BJ (cell line): Measurements from ENCODE around the gene MARK3. TPM values are rescaled to one million over a fixed set of nuclear protein-coding genes. Genes with fewer than 3 reads are reported as not detected.

Source experiments
- CTCF ChIA-PET: fragments of 350-600 bp; formaldehyde crosslinking; extraction: SDS; loops from one replicate; lab custom pipeline; 2021; ENCODE audit warnings: antibody characterized with exemption, inconsistent platforms; lab: Yijun Ruan, JAX
- POLR2A ChIA-PET: fragments of 300-600 bp; sonication (Branson Sonifier 250); formaldehyde crosslinking; extraction: SDS; loops from one replicate; lab custom pipeline; 2021; ENCODE audit warnings: antibody characterized with exemption; lab: Charles Lee
- DNase-seq: peaks from one replicate; pipeline ENCODE4 v3.0.0-alpha.2; 2011; ENCODE audit warnings: low read depth
- H3K27me3 ChIP-seq: 2 replicates; pipeline ENCODE4 v1.6.0; 2011; ENCODE audit warnings: low read length; ENCODE audit not compliant: control insufficient read depth, insufficient read depth
- H3K36me3 ChIP-seq: 2 replicates; pipeline ENCODE4 v1.5.1; 2011; ENCODE audit warnings: low read length; ENCODE audit not compliant: control insufficient read depth, insufficient read depth
- H3K4me3 ChIP-seq: 2 replicates; pipeline ENCODE4 v1.5.1; 2011; ENCODE audit warnings: low read depth, mild to moderate bottlenecking, control low read depth, low read length
- CTCF ChIP-seq: IDR thresholded peaks from 2 replicates; pipeline ENCODE4 v1.5.1; 2011; ENCODE audit warnings: low read depth, mild to moderate bottlenecking, control low read depth, inconsistent platforms, low read length, moderate library complexity; ENCODE audit not compliant: insufficient read depth
- polyA plus RNA-seq: library from polyadenylated mRNA; depleted of rRNA; stranded (reverse); fragments of >200 nt; gene quantifications from 2 replicates; pipeline ENCODE4 v1.2.3, GENCODE V29; 2011

MARK3 gene
- polyA plus RNA-seq, 1 experiment = 73.9 TPM

GRCh38 chr14:103463149-103463548 lies 77.9 kb downstream of the MARK3 start:
- Histone ChIP-seq H3K36me3 (peaks cover 8% of the 10 kb centered on the region), H3K4me3 (no peak overlapping the region), H3K27me3 (no peaks in the 10 kb centered on the region)
- no peak for DNase-seq
- POLR2A ChIA-PET = no interaction called here
- no peak for TF ChIP-seq CTCF
- CTCF ChIA-PET = no interaction called here

GRCh38 chr14:103463851-103464250 lies 78.6 kb downstream of the MARK3 start:
- Histone ChIP-seq H3K27me3 (no peaks in the 10 kb centered on the region), H3K4me3 (no peak overlapping the region), H3K36me3 (peaks cover 8% of the 10 kb centered on the region)
- ChIA-PET CTCF (no interaction called here), POLR2A (no interaction called here)
- no peak for DNase-seq
- no peak for TF ChIP-seq CTCF

- no peak for TF ChIP-seq CTCF
- peaks cover 23% of the 10 kb centered on the region for H3K36me3 ChIP-seq
- ChIA-PET POLR2A (no interaction called here), CTCF (interaction anchor here (1.1 kb wide), 1 partner anchor 82 kb away, joined by 3 read pairs; no protein-coding TSS in a partner anchor)
- no peak for DNase-seq
- no peak overlapping the region for H3K4me3 ChIP-seq
- H3K27me3 ChIP-seq = no peaks in the 10 kb centered on the region
Measured at GRCh38 chr14:103472939-103473338, 87.7 kb downstream of the MARK3 start.

GRCh38 chr14:103474893-103475292 lies 89.7 kb downstream of the MARK3 start:
- DNase-seq = no peak
- Histone ChIP-seq H3K36me3 (peaks cover 22% of the 10 kb centered on the region), H3K4me3 (no peak overlapping the region), H3K27me3 (no peaks in the 10 kb centered on the region)
- POLR2A ChIA-PET = no interaction called here
- no peak for TF ChIP-seq CTCF
- CTCF ChIA-PET = no interaction called here

- Histone ChIP-seq H3K36me3 (peaks cover 19% of the 10 kb centered on the region), H3K27me3 (no peaks in the 10 kb centered on the region), H3K4me3 (no peak overlapping the region)
- TF ChIP-seq CTCF = no peak
- ChIA-PET CTCF (no interaction called here), POLR2A (no interaction called here)
- DNase-seq = no peak
Measured at GRCh38 chr14:103476065-103476464, 90.8 kb downstream of the MARK3 start.
